ENCODE results near the gene ATG16L1. TPM values are rescaled to one million over a fixed set of nuclear protein-coding genes. Genes with fewer than 3 reads are reported as not detected.

The ATG16L1 gene
- total RNA-seq, 4 donors from 2014 or later, result 20.8 to 36.1 (median 35.9) TPM

DNA sequence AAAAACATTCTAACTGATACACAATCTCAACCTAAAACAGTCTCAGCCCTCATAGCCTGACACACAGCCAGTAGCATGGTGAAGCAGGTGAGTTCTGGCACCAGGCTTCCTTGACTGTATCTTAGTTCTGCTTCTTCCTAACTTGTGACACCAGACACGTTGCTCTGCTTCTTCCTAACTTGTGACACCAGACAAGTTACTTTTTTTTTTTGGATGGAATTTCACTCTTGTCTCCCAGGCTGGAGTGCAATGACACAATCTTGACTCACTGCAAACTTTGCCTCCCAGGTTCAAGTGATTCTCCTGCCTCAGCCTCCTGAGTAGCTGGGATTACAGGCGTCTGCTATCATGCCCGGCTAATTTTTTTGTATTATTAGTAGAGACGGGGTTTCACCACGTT is 6.7 kb upstream of the ATG16L1 start:
- ATAC-seq, result no peak
- H3K4me3 ChIP-seq, result no peak overlapping the region
- TF ChIP-seq, protein P1, sequence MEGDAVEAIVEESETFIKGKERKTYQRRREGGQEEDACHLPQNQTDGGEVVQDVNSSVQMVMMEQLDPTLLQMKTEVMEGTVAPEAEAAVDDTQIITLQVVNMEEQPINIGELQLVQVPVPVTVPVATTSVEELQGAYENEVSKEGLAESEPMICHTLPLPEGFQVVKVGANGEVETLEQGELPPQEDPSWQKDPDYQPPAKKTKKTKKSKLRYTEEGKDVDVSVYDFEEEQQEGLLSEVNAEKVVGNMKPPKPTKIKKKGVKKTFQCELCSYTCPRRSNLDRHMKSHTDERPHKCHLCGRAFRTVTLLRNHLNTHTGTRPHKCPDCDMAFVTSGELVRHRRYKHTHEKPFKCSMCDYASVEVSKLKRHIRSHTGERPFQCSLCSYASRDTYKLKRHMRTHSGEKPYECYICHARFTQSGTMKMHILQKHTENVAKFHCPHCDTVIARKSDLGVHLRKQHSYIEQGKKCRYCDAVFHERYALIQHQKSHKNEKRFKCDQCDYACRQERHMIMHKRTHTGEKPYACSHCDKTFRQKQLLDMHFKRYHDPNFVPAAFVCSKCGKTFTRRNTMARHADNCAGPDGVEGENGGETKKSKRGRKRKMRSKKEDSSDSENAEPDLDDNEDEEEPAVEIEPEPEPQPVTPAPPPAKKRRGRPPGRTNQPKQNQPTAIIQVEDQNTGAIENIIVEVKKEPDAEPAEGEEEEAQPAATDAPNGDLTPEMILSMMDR (IDR thresholded peaks at IDR 0.05 in 4 of 5, conservative IDR thresholded peaks at IDR 0.05 in 1 of 5), result no peak
- no peak for TF ChIP-seq POLR2A (IDR thresholded peaks at IDR 0.05)
- DNase-seq, result no peak
- no peaks in the 10 kb centered on the region for H3K4me1 ChIP-seq
- H3K27ac ChIP-seq, result no peak overlapping the region
- no peaks in the 10 kb centered on the region for H3K36me3 ChIP-seq
- intact Hi-C loops (cut with DNase I; ENCODE audit: low total_unique reads), result no loop called here
- no peaks in the 10 kb centered on the region for H3K27me3 ChIP-seq
- H3K9me3 ChIP-seq, result no peaks in the 10 kb centered on the region
- in situ Hi-C loops (cut with MboI; ENCODE audit: low sequenced_read_pairs in 4 of 4), result loop anchor here in 1 of 4 donors (10.0 kb wide), 1 partner anchor 630 kb away; no protein-coding TSS in a partner anchor

DNA sequence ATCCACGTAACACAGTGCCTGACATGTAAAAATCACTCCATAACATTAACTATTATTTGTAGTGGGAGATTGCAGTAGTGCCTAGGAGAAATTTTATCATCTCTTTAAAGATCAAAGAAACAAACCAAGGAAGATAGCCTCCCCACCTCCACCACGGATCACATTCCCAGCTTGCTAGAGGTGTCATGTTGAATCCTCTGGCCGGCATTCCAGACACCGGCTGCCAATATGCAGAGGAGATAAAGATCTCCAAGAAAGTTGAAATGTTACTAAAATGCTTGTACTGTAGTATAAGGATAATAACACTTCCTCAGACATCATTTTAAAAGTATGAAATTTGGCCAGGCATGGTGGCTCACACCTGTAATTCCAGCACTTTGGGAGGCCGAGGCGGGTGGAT is 6.1 kb upstream of the ATG16L1 start:
- H3K4me3 ChIP-seq, result no peak overlapping the region
- intact Hi-C loops (cut with DNase I; ENCODE audit: low total_unique reads), result no loop called here
- TF ChIP-seq POLR2A (IDR thresholded peaks at IDR 0.05), result no peak
- TF ChIP-seq, protein P1 (IDR thresholded peaks at IDR 0.05 in 4 of 5, conservative IDR thresholded peaks at IDR 0.05 in 1 of 5), result no peak

DNA sequence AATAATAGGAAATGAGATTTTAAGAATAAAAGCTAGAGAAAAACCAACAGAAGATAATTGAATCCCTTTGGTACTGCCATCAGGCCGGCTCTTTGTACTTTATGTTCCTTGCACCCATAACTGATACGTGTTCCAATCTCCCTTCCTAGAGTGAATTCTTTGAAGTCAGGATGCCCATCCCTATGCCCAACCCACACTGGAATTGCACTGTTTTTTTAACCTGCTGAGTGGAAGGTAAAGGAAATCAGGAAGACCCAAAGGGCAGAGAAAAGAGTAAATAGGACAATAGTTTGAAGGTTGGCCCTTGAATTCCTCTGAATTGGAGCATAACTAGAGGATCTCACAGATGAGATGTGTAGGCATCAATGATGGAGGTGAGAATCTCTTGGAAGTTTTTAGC is 4.4 kb upstream of the ATG16L1 start:
- in situ Hi-C loops (cut with MboI; ENCODE audit: low sequenced_read_pairs in 4 of 4), result loop anchor here in 1 of 4 donors (10.0 kb wide), 1 partner anchor 632 kb away; no protein-coding TSS in a partner anchor
- H3K4me1 ChIP-seq, result peaks cover 0 to under 1% of the 10 kb centered on the region in 2 donors

More for the DNA sequence above, 6.1 kb upstream of the ATG16L1 start:
- in situ Hi-C loops (cut with MboI; ENCODE audit: low sequenced_read_pairs in 4 of 4), result loop anchor here in 1 of 4 donors (10.0 kb wide), 1 partner anchor 631 kb away; no protein-coding TSS in a partner anchor
- Histone ChIP-seq H3K27me3 (no peaks in the 10 kb centered on the region), H3K4me1 (no peaks in the 10 kb centered on the region), H3K27ac (no peak overlapping the region), H3K9me3 (no peaks in the 10 kb centered on the region), H3K36me3 (no peaks in the 10 kb centered on the region)
- no peak for ATAC-seq
- no peak for DNase-seq

DNA sequence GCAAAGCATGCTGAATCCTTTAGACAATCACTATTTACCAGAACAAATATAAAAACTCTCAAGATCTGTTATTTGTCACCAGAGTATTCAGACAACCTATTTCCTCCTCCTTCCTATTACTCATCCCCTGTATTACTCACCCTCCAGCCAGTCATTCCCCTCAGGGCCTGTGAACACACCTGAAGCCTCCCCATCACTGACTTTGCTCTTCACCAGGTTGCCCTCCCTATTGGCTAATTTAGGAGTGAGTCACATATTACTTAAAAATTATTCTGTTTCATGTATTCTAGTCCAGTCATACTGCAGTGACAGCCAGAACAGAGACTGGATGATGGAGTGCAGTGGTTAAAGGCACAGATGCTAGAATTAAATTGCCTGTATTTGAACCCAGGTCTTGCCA is 3.7 kb upstream of the ATG16L1 start:
- Histone ChIP-seq H3K4me3 (no peak overlapping the region), H3K27ac (no peak overlapping the region), H3K27me3 (no peaks in the 10 kb centered on the region), H3K9me3 (no peaks in the 10 kb centered on the region), H3K4me1 (peaks cover 6 to 7% of the 10 kb centered on the region in 2 donors), H3K36me3 (no peaks in the 10 kb centered on the region)
- ATAC-seq, result no peak
- no peak for DNase-seq
- in situ Hi-C loops (cut with MboI; ENCODE audit: low sequenced_read_pairs in 4 of 4) (loop anchor here in 1 of 4 donors (10.0 kb wide), 1 partner anchor 633 kb away; no protein-coding TSS in a partner anchor), intact Hi-C loops (cut with DNase I; ENCODE audit: low total_unique reads) (no loop called here)
- TF ChIP-seq, protein P1 (IDR thresholded peaks at IDR 0.05 in 4 of 5, conservative IDR thresholded peaks at IDR 0.05 in 1 of 5), result no peak
- TF ChIP-seq POLR2A (IDR thresholded peaks at IDR 0.05), result no peak

More for the DNA sequence above, 4.4 kb upstream of the ATG16L1 start:
- H3K36me3 ChIP-seq, result no peaks in the 10 kb centered on the region
- DNase-seq (no peak), ATAC-seq (no peak)
- no peak overlapping the region for H3K27ac ChIP-seq
- H3K9me3 ChIP-seq, result no peaks in the 10 kb centered on the region
- no peak overlapping the region for H3K4me3 ChIP-seq
- intact Hi-C loops (cut with DNase I; ENCODE audit: low total_unique reads), result no loop called here
- no peak for TF ChIP-seq POLR2A (IDR thresholded peaks at IDR 0.05)
- TF ChIP-seq, protein P1 (IDR thresholded peaks at IDR 0.05 in 4 of 5, conservative IDR thresholded peaks at IDR 0.05 in 1 of 5), result no peak
- no peaks in the 10 kb centered on the region for H3K27me3 ChIP-seq

DNA sequence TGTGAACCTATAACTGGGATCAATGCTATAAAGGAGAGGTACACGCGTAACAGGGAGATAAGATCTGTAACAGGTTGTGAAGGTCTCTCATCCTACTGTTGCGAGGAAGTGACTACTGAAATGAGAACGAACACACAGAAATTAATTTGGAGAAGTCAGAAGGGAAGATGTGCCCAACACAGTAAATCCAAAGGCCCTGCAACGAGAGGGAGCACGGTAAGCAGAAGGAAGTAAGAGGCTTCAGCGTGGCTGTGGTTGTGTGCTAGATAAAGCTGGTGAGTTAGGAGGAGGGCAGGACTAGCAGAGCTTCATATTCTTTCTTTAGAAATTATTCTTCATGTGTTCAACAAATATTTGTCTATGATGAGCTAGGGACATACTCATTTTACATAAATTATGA is 2.5 kb upstream of the ATG16L1 start:
- intact Hi-C loops (cut with DNase I; ENCODE audit: low total_unique reads), result no loop called here
- no peaks in the 10 kb centered on the region for H3K9me3 ChIP-seq
- no peaks in the 10 kb centered on the region for H3K27me3 ChIP-seq
- DNase-seq, result no peak
- TF ChIP-seq, protein P1 (IDR thresholded peaks at IDR 0.05 in 4 of 5, conservative IDR thresholded peaks at IDR 0.05 in 1 of 5), result no peak
- no peak for TF ChIP-seq POLR2A (IDR thresholded peaks at IDR 0.05)
- H3K36me3 ChIP-seq, result peaks cover 0 to 4% of the 10 kb centered on the region in 2 donors
- in situ Hi-C loops (cut with MboI; ENCODE audit: low sequenced_read_pairs in 4 of 4), result loop anchor here in 1 of 4 donors (10.0 kb wide), 1 partner anchor 634 kb away; no protein-coding TSS in a partner anchor
- H3K4me1 ChIP-seq, result peaks cover 15 to 20% of the 10 kb centered on the region in 2 donors
- no peak overlapping the region for H3K4me3 ChIP-seq
- H3K27ac ChIP-seq, result no peak overlapping the region
- no peak for ATAC-seq

Measured in gastrocnemius medialis (tissue), 4 donors.